GM23248 (cell line): ENCODE data around the gene ADCY1.

Experiments used
- EZH2 ChIP-seq: fragments of 200-600 bp; sonication (generic); IDR thresholded peaks from 2 replicates; pipeline ENCODE4 v1.6.1; 2018; ENCODE audit warnings: antibody characterized with exemption, mild to moderate bottlenecking; ENCODE audit not compliant: insufficient read depth, poor library complexity, severe bottlenecking
- EZH2phosphoT487 ChIP-seq: fragments of 200-600 bp; sonication (generic); IDR thresholded peaks from 2 replicates; pipeline ENCODE4 v1.6.1; 2018; ENCODE audit warnings: antibody characterized with exemption, moderate library complexity, mild to moderate bottlenecking, low read depth; ENCODE audit not compliant: insufficient read depth

- TF ChIP-seq EZH2 = no peak
- TF ChIP-seq EZH2phosphoT487 = no peak
Measured at GRCh38 chr7:45566386-45566785, 7.8 kb upstream of the ADCY1 start.
